ENCODE data around the gene NFIC.
"Not testable (repeated sequence)": the region's sequence is repeated elsewhere in the genome, so short reads cannot be mapped to it uniquely, and the experiment has no call there.

The NFIC gene

DNA sequence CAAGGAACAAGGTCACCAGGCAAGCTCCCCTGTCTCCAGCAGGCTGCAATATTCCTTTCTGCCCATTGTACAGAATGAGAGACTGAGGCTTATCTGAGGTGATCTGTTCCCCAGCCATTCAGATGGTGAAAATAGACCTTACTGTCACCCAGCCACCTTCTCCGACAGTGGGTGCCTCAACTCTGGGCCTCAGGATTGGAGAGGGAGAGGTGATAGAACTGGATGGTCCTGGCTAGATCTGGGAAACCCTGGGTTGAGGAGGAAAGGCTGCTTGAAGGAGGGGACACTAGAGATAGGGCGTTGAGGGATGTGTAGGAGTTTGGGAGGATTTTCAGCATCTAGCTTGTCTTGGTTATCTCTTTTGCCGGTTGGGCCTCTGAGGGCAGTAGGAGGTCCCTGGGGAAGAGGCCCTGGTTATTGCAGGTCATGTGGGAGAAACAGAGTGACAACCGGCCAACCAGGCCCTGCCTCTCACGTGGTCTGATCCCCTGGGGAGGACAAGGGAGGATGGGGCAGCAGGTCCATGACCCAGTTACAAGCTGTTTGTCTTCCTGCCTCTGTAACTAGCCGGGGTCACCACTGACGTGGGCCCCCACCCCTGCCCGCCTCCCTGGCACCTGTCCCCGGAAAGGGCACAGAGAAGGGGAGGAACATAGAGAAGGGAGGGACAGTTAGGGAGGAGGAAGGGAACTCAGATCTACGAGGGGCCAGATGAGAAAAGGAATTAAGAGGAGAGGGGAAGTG is 8.2 kb downstream of the NFIC start:
- DNase-seq (ENCODE audit: low read depth) = no peak

DNA sequence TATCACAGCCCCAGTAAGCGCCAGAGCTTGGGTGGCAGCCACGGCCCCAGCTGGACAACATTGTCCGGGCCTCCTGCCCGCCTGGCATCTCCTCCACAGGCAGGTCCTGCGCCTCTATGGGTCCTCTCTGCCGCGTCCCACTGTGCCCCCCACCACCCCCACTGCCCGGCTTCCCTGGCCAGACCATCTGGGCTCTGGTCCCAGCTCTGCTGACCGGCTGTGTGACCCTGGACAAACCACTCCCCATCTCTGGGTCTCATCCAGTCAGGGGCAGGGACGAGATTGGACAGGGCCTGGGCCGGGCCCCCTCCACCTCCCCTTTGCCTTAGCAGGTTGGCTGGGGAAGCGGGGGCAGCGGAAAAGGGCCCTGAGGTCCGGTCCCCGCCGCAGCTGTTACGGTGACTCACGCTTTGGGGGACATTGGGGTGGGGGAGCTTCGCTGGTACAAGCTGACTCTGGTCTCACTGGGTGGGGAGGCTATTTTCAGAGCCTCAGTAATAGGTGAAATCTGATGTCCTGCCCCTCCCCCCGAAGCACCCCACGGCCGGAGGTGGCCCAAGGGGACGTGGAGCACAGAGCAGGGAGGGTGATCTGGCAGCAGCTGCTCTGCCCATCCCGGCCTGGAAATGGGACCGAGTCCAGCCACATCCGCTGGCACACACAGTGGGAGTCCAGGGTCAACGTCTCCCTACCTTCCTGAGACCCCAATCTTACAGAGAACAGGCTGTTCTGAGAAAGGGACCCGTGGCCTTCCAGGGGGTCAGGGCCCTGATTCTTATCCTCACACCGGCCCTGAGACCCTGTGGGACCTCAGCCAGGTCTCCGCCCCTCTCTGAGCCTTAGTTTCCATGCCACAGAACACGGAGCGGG is 9.1 kb downstream of the NFIC start:
- no peak for DNase-seq (ENCODE audit: low read depth)

DNA sequence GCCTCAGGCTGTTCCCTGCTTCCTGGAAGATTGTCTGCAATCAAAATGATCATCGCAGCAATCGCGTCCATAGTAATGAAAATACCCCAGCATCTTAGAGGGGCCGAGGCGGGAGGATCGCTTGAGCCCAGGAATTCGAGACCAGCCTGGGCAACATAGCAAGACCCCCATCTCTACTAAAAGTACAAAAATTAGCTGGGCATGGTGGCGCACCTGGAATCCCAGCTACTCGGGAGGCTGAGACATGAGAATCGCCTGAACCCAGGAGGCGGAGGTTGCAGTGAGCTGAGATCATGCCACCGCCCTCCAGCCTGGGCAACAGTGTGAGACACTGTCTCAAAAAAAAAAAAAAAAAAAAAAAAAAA is 9.7 kb downstream of the NFIC start:
- DNase-seq (ENCODE audit: low read depth) = not testable (repeated sequence)

DNA sequence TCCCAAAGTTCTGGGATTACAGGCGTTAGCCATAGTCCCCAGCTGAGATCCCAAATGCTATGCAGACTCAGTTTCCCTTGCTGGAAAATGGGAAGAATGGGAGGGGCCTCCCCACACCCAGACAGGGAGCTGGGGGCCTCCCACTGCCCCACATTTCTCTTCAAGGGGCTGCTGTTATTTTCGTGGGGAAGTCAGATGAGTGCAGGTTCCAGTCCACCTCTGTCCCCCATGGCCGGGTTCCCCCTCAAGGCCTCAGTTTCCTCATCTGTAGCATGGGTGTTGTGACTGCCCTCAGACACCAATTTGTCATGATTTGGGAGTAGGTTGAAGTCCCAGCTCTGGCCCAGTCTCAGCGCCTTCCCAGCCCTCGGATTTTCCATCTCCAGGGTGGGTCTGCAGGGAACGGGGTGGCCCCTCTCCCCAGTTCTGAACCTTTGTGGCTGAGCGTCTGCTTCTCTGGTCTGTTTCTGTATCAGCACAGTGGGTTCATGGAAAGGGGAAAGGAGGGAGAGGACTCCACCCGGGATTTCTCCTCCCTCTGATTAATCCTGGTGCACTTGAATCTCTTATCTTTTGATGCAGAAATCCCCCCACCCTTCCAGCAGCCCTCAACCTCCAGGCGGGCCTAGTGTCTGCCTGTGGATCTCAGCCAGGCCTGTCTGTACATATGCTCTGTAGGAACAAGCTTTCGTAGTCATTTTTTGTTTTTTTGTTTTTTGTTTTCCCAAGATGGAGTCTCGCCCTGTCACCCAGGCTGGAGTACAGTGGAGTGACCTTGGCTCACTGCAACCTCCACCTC is 12.2 kb downstream of the NFIC start:
- no peak for DNase-seq (ENCODE audit: low read depth)

DNA sequence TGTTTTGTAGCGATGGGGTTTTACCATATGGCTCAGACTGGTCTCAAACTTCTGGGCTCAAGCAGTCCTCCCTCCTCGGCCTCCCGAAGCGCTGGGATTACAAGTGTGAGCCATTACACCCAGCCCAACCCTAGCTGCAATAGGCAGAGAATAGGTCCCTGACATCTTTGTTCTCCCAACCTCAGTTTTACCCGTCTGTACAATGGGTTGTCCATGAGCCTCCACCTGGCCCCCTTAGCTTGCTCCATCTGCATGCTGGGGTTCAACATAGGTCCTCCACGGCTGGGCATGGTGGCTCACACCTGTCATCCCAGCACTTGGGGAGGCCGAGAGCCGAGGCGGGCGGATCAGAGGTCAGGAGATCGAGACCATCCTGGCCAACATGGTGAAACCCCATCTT is 14.4 kb downstream of the NFIC start:
- no peak for DNase-seq (ENCODE audit: low read depth)

DNA sequence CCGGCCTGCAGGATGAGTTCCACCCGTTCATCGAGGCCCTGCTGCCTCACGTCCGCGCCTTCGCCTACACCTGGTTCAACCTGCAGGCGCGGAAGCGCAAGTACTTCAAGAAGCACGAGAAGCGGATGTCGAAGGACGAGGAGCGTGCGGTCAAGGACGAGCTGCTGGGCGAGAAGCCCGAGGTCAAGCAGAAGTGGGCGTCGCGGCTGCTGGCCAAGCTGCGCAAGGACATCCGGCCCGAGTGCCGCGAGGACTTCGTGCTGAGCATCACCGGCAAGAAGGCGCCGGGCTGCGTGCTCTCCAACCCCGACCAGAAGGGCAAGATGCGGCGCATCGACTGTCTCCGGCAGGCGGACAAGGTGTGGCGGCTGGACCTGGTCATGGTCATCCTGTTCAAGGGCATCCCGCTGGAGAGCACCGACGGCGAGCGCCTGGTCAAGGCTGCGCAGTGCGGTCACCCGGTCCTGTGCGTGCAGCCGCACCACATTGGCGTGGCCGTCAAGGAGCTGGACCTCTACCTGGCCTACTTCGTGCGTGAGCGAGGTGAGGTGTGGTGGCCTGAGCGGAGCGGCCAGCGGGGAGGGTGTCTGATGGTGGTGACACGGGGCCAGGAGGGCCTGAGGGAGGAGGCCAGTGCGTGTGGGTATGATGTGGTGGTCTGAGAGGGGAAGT is 15.5 kb downstream of the NFIC start:
- DNase-seq (ENCODE audit: low read depth) = no peak

DNA sequence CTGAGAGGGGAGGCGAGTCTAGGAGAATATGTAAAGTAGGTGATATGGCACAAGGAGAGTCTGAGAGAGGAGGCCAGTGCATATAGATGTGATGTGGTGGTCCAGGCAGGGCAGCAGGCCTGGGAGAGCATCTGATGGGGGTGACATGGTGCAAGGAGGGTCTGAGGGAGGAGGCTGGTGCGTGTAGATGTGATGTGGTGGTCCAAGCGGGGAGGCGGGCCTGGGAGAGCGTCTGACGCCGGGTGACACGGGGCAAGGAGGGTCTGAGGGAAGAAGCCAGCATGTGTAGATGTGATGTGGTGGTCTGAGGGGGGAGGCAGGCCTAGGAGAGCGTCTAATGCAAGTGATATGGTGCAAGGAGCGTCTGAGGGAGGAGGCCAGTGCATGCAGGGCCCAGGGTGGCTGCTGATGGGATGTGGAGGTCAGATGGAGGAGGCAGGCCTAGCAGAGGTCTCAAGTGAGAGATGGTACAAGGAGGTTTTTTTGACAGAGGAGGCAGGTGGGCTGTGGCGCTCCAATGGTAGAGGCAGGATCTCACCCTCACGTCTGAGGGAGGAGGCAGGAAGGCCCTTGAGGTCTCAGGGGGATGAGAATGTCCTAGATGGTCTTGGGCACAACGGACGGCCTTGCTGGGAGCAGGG is 16.2 kb downstream of the NFIC start:
- DNase-seq (ENCODE audit: low read depth) = no peak

DNA sequence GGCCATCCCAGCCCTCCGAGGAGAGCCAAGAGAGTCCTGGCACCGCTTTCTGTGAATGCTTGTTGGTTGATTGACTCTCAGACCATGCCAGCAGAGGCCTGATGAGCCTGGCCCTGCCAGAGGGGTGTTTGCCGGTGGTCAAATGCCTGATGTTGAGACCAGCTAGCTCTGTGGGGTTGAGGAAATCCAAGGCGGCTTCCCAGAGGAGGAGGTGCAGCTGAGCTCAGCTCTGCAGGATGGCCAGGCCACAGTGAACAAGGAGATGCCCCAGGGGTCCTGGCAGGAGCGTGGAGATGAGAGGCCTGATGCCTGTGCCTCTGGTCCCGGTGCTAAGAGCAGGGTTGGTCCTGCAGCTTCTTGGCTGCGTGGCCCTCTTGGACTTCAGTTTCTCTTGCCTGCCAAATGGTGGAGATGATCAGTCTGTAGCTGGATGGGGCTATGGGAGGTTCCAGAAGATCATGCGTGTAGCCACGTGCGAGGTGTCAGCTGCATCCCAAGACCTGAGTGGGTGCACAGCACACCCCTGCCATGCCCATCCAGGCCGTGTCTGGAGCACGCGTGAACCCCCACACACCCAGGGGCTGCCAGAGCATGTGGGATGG is 16.8 kb downstream of the NFIC start:
- DNase-seq (ENCODE audit: low read depth) = no peak

DNA sequence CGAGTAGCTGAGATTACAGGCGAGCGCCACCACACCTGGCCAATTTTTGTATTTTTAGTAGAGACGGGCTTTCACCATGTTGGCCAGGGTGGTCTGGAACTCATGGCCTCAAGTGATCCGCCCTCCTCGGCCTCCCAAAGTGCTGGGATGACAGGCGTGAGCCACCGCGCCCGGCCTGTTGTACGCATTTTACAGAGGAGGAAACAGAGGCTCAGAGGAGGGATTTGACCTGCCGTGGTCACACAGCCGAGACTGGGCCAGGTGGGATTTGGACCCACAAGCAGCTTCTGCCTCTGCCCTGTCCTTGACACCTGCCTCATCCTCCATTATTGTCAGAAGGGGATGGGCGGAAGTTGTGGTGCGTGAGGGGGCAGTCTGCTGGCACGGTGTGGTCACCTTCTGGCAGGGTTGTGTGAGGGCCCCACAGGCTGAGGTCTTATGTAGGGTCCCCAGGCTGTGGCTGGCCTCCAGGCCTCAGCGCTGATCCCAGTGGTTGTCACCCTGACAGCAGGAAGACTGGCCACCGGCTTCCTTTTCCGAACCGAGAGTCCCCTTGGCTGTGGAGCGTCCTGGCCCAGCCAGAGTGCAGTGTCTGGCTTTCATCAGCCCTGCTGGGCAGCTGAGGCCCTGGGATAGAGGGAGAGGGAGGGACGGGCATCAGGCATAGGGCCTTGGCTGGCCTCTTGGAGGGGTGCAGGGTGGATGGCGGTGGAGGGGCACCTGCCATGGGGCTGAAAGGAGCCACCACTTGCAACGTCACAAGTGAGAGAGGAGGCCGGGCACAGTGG is 20.3 kb downstream of the NFIC start:
- no peak for DNase-seq (ENCODE audit: low read depth)

DNA sequence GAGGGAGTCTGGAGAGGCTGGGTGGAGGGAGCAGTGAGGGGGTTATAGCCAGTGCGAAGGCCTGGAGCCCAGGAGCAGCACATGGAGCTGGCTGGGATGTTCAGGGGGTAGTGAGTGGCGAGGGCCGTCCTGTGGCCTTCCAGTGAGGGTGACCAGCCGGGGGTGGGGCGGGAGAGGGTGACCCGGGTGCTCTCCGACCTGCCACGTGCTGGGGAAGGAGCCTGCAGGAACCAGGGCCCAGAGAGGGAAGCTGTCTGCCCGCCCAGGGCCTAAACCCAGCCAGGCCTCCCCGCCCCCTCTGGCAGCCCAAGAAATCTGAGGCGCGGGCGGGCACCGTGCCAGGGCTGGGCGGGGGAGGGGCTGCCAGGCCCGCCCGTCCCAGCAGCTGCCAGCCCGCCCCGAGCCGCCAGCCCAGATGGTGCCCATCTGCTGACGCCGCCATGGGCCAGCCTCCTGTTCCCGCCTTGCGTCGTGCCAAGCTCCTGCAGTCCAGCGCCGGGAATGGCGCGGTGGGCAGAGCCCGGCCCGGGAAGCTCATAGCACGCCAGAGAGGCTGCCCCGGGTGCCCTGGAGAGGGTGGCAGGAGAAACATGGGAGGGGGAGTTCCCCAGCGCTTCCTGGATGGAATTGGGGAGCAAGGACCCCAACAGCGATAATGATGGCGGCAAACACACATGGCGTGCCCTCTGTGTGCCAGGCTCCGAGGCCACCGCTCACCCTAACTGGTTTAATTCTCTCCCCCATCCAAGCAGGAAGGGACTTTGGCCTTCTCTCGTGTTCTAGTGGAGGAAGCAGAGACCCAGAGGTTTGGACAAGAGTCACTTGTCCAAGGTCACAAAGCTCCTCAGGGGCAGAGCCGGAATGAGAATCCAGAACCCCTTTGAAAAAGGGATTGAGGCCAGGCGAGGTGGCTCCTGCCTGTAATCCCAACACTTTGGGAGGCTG is 21.5 kb downstream of the NFIC start:
- DNase-seq (ENCODE audit: low read depth) = no peak

DNA sequence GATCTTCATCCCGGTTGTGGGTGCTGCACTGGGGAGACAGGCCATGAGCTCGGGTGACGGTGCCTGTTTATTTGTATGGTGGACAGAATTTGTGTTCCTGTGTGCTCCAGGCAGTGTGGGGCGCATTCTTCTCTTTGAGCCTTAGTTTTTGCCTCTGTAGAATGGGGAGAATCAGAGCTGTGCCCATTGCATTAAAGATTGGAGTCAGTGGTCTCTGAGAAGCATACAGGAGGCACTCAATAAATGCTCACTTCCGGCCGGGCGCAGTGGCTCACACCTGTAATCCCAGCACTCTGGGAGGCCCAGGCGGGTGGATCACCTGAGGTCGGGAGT is 23.0 kb downstream of the NFIC start:
- DNase-seq (ENCODE audit: low read depth) = no peak

DNA sequence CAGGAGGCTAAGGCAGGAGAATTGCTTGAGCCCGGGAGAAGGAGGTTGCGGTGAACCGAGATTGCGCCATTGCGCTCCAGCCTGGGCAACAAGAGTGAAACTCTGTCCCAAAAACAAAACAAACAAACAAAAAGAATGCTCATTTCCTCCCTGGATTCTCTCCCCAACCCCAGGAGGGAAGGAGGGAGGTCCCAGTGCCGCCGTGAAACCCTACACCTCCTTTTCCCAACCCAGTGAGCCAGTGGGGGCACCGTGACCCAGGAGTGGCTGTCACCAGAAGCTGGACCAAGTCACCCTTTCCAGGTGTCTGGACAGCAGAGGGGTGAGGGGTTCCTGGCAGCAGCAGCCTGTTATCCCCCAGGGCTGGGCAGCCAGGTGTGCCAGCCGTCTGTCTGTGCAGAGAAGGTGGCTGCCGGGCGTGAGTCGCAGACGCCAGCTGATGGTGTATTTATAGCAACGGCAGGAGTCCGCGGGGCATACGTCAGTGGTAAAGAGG is 23.5 kb downstream of the NFIC start:
- no peak for DNase-seq (ENCODE audit: low read depth)

DNA sequence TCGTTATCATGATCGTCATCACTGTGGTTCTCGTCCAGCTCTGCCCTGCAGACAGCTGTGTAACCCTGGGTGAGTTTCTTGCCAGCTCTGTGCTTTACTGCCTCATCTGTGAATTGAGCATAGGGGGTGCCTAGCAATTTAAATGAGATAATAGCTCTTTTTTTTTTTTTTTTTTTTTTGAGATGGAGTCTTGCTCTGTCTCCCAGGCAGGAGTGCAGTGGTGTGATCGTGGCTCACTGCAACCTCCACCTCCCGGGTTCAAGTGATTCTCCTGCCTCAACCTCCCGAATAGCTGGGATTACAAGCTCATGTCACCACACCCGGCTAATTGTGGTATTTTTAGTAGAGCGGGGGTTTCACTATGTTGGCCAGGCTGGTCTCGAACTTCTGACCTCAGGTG is 25.5 kb downstream of the NFIC start:
- not testable (repeated sequence) for DNase-seq (ENCODE audit: low read depth)

DNA sequence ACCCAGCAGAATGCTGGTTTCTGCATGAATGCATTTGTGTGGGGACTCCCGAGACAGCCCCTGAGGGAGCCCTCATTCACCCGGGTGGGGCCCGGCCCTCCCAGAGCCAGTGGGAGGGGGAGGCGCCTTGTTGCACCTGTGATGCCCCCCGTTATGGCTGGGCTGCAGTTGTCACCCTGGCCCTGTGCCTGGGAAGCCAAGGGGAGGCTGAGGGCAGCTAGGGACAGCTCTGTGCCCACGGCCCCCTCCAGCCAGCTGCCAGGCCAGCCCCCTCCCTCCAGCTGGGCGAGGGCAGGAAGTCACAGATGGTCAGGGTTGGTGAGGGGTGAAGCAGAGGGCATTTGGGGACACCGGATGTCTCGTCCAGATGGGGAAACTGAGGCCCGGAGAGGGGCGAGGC is 26.1 kb downstream of the NFIC start:
- DNase-seq (ENCODE audit: low read depth) = no peak

DNA sequence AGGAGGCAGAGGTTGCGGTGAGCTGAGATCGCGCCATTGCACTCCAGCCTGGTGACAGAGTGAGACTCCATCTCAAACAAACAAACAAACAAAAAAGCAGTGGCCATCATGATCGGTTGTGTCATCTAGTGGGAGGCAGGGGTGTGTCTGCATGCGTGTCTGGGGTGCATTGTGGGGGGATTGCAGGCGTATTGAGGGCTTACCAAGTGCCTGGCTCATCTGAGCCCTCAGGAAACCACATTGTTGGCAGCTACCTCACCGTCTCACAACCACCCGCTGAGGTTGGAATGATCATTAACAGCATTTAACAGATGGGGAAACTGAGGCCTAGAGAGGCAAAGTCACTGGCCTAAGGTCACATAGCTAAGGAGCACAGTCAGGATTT is 30.5 kb downstream of the NFIC start:
- no peak for DNase-seq (ENCODE audit: low read depth)

DNA sequence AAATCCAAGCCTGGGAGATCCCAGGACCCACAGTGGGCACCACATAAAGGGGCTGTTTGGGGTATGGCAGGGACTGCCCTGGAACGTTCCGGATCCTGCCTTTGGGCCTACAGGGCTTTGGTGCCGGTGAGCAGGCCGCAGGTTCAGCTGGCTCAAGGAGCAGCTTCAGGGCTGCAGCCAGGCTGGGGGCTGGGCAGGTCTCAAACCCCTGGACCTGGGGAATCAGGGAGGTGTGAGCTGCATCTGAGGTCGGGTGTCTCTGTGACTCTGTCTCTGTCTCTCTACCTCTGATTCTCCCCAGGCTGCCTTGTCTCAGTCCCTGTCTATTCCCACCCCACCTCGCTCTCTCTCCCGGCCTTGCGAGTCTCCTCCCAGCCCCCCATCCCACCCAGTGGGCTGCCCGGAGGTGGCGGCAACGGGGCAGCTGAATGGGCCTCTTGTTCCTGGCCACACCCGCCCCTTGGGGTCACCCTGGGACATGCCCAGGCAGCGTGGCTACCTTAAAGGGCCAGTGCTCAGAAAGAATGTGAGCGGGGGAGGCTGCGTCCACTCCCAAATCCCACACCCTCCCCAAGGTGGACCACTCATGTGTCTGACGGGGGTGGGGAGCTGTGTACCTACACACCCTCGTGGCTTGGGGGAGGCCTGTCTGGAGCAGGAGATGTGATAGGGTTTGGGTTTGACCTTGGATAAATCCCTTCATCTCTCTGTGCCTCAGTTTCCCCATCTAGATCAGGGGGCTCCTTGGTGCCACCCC is 31.1 kb downstream of the NFIC start:
- no peak for DNase-seq (ENCODE audit: low read depth)

DNA sequence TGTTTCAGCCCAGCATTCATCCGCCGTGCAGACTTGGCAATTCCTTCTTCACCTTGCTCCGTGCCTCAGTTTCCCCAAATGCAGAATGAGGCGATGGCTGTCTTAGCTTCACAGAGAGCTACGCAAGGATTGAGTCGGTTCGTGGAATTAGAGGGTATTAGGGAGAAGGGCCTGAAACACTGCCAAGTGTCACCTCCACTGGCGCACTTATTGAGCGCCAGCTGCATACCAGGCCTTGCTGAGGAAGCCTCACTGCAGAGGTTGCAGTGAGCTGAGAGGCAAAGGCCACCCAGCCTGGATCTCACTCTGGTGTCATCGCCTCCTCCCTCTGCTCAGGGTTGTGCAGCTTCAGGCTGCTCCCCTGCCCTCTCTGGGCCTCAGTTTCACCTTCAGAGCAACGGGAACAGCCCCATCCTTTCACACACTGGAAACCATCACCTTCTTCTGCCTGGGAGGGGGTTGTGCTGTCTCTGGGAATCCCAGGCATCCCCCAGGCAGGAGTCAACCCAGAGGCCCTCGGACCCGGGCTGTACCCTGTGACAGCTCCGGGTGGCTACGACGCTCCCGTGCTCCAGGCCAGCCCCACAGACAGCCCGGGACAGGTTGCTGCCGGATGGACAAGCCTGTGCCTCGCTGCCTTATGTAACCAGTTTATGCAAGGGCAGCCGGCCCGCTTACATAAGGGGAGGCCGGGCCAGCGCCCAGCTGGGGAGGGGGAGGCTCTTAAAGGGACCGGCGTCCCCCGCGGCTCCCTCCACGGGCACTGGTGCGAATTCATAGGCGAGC is 31.9 kb downstream of the NFIC start:
- no peak for DNase-seq (ENCODE audit: low read depth)

DNA sequence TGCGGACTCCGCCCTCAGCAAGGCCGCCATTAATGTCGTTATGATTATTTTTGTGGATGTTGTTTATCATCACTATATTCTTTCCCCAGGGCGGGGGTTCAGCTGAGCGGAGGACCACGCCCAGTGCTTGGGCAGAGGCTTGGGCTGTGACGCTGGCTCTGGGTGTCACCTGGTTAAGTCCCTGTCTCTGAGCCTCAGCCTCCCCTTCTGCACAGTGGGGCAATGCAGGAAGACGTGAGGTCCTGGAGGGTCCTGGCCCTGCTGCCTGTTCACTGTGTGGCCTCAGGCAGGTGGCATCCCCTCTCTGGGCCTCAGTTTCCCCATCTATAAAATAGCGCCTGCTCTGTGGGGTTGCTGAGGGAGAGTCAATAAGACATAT is 32.5 kb downstream of the NFIC start:
- DNase-seq (ENCODE audit: low read depth) = no peak

Data from activated T-helper 9 cell treated with anti-CD3 and anti-CD28 coated beads, Interleukin-2, amount 50 U/mL, for 16 hours (primary cell).